Endodermal cell (in vitro differentiated cells): Measurements from ENCODE around the gene MYG1. TPM values are rescaled to one million over a fixed set of nuclear protein-coding genes. Genes with fewer than 3 reads are reported as not detected.
A peak's percentile ranks its signal among the peaks of the same experiment; 100 is the strongest.

Source experiments
- DNase-seq: peaks from one replicate; pipeline ENCODE4 v3.0.0-alpha.2; 2017
- H3K27ac ChIP-seq: 2 replicates; pipeline ENCODE4 v1.5.1; 2013; ENCODE audit warnings: mild to moderate bottlenecking, low read depth, low read length, moderate library complexity
- H3K27me3 ChIP-seq: 2 replicates; pipeline ENCODE4 v1.6.1; 2013; ENCODE audit warnings: mild to moderate bottlenecking, low read length, moderate library complexity; ENCODE audit not compliant: insufficient read depth, control insufficient read depth, poor library complexity, severe bottlenecking
- H3K36me3 ChIP-seq: 2 replicates; pipeline ENCODE4 v1.7.0; 2013; ENCODE audit warnings: mild to moderate bottlenecking, low read length, moderate library complexity; ENCODE audit not compliant: control insufficient read depth, insufficient read depth
- H3K4me1 ChIP-seq: one replicate; pipeline ENCODE4 v1.7.0; 2013; ENCODE audit warnings: low read length; ENCODE audit not compliant: control insufficient read depth, insufficient read depth
- H3K4me3 ChIP-seq: 2 replicates; pipeline ENCODE4 v1.5.1; 2013; ENCODE audit warnings: mild to moderate bottlenecking, low read length, moderate library complexity
- H3K9ac ChIP-seq: 2 replicates; pipeline ENCODE4 v1.6.1; 2013; ENCODE audit warnings: mild to moderate bottlenecking, low read length, moderate library complexity; ENCODE audit not compliant: poor library complexity, severe bottlenecking; ENCODE audit errors: extremely low read depth
- H3K9me3 ChIP-seq: 2 replicates; pipeline ENCODE4 v1.6.1; 2013; ENCODE audit warnings: mild to moderate bottlenecking, low read length, moderate library complexity; ENCODE audit not compliant: control insufficient read depth
- H3K27ac Mint-ChIP-seq: 2 replicates; pipeline ENCODE4 v1.8.0; 2020; ENCODE audit warnings: mixed read lengths
- H3K27me3 Mint-ChIP-seq: 2 replicates; pipeline ENCODE4 v1.8.0; 2021; ENCODE audit warnings: mild to moderate bottlenecking, mixed read lengths; ENCODE audit not compliant: insufficient read depth
- H3K36me3 Mint-ChIP-seq: 2 replicates; pipeline ENCODE4 v1.8.0; 2020; ENCODE audit warnings: low read depth, mixed read lengths
- H3K4me1 Mint-ChIP-seq: 2 replicates; pipeline ENCODE4 v1.8.0; 2020; ENCODE audit warnings: mixed read lengths
- H3K4me3 Mint-ChIP-seq: 2 replicates; pipeline ENCODE4 v1.8.0; 2020; ENCODE audit warnings: mild to moderate bottlenecking, moderate library complexity, mixed read lengths
- H3K9me3 Mint-ChIP-seq: 2 replicates; pipeline ENCODE4 v1.8.0; 2020; ENCODE audit warnings: mild to moderate bottlenecking, mixed read lengths
- WGBS, 2 experiments: methylation state at CpG; one replicate each; pipeline versions ENCODE4 v1.1.5 to v1.1.7; 2013; ENCODE audit warnings: missing lambda C conversion rate in 2 of 2, mixed read lengths in 1 of 2; ENCODE audit not compliant: insufficient coverage in 1 of 2, insufficient read length in 1 of 2; 5-methylcytosine and 5-hydroxymethylcytosine counted together
- total RNA-seq, 2 donors: library from RNA; stranded (reverse); fragmentation: NEBNext Ultra II Directional in 1 of 2; extraction: Animal tissue kit (Norgen Biotek cat#: 25700) in 1 of 2; gene quantifications; 2 replicates in 1 of 2; 3 replicates in 1 of 2; pipeline ENCODE4 v1.2.1, GENCODE V29; 2021
- TF ChIP-seq, protein P1 (sequence below): fragments of 200-600 bp; sonication (generic); conservative IDR thresholded peaks from 2 replicates; pipeline ENCODE4 v1.5.0; 2021; ENCODE audit warnings: antibody characterized with exemption, mild to moderate bottlenecking

Gene MYG1
- total RNA-seq, 2 donors from 2014 or later = 55.3 to 74.2 TPM

DNA sequence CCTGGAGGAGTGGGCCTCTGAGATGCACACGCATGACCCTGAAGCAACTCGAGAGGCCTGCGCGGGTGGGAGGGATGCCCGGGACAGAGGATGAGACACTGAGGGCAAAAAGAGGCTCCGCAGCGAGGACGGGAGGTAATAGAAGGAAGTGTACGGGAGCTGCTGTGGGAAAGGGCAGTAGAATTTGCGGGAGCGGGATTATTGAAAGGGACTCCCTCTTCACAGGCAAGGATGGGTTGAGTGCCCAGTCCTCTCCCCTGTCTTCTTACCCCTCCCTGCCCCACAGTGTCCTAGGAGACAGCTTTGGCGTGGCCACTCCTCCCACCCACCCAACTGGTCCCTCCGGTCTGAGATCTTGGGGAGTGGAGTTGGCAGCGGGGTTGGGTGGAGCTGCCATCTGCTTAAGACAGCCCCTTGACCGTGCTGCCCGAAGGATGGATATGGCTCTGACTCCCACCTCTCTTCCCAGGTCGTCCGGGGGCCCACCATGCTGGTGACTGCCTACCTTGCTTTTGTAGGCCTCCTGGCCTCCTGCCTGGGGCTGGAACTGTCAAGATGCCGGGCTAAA is 47.1 kb upstream of the MYG1 start:
- H3K9me3 ChIP-seq = no peaks in the 10 kb centered on the region
- H3K36me3 ChIP-seq = peaks cover 11% of the 10 kb centered on the region
- H3K4me1 ChIP-seq = peaks cover 3% of the 10 kb centered on the region
- Mint-ChIP-seq H3K4me3 (peak overlapping the region; percentile 87), H3K36me3 (peaks cover 11% of the 10 kb centered on the region), H3K27me3 (no peaks in the 10 kb centered on the region), H3K4me1 (peaks cover 14% of the 10 kb centered on the region), H3K27ac (peak overlapping the region; percentile 91), H3K9me3 (no peaks in the 10 kb centered on the region)
- no peaks in the 10 kb centered on the region for H3K27me3 ChIP-seq
- peak overlapping the region; percentile 63 for H3K9ac ChIP-seq
- TF ChIP-seq, protein P1, sequence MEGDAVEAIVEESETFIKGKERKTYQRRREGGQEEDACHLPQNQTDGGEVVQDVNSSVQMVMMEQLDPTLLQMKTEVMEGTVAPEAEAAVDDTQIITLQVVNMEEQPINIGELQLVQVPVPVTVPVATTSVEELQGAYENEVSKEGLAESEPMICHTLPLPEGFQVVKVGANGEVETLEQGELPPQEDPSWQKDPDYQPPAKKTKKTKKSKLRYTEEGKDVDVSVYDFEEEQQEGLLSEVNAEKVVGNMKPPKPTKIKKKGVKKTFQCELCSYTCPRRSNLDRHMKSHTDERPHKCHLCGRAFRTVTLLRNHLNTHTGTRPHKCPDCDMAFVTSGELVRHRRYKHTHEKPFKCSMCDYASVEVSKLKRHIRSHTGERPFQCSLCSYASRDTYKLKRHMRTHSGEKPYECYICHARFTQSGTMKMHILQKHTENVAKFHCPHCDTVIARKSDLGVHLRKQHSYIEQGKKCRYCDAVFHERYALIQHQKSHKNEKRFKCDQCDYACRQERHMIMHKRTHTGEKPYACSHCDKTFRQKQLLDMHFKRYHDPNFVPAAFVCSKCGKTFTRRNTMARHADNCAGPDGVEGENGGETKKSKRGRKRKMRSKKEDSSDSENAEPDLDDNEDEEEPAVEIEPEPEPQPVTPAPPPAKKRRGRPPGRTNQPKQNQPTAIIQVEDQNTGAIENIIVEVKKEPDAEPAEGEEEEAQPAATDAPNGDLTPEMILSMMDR = no peak
- DNase-seq = no peak
- H3K27ac ChIP-seq = peak overlapping the region; percentile 55
- peak overlapping the region; percentile 86 for H3K4me3 ChIP-seq
- 15 to 22% methylated on average over 13 to 19 of the region's 19 CpGs for WGBS, 2 experiments

DNA sequence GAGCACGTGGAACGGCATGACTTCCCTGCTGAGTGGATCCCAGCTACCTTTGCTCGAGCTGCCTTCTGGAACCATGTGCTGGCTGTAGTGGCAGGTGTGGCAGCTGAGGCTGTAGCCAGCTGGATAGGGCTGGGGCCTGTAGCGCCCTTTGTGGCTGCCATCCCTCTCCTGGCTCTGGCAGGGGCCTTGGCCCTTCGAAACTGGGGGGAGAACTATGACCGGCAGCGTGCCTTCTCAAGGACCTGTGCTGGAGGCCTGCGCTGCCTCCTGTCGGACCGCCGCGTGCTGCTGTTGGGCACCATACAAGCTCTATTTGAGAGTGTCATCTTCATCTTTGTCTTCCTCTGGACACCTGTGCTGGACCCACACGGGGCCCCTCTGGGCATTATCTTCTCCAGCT is 46.2 kb upstream of the MYG1 start:
- H3K27ac Mint-ChIP-seq = no peak overlapping the region
- H3K4me3 ChIP-seq = peak overlapping the region; percentile 86
- H3K4me1 ChIP-seq = peaks cover 3% of the 10 kb centered on the region
- peak overlapping the region; percentile 87 for H3K4me3 Mint-ChIP-seq
- H3K27me3 Mint-ChIP-seq = no peaks in the 10 kb centered on the region
- H3K27me3 ChIP-seq = no peaks in the 10 kb centered on the region
- no peaks in the 10 kb centered on the region for H3K9me3 ChIP-seq
- DNase-seq = peak; percentile 51
- peaks cover 14% of the 10 kb centered on the region for H3K4me1 Mint-ChIP-seq
- H3K36me3 Mint-ChIP-seq = peaks cover 11% of the 10 kb centered on the region
- TF ChIP-seq, protein P1 = no peak
- H3K36me3 ChIP-seq = peaks cover 11% of the 10 kb centered on the region
- H3K9me3 Mint-ChIP-seq = no peaks in the 10 kb centered on the region
- no peak overlapping the region for H3K9ac ChIP-seq
- 94 to 99% methylated on average over 12 to 13 of the region's 13 CpGs for WGBS, 2 experiments
- no peak overlapping the region for H3K27ac ChIP-seq

DNA sequence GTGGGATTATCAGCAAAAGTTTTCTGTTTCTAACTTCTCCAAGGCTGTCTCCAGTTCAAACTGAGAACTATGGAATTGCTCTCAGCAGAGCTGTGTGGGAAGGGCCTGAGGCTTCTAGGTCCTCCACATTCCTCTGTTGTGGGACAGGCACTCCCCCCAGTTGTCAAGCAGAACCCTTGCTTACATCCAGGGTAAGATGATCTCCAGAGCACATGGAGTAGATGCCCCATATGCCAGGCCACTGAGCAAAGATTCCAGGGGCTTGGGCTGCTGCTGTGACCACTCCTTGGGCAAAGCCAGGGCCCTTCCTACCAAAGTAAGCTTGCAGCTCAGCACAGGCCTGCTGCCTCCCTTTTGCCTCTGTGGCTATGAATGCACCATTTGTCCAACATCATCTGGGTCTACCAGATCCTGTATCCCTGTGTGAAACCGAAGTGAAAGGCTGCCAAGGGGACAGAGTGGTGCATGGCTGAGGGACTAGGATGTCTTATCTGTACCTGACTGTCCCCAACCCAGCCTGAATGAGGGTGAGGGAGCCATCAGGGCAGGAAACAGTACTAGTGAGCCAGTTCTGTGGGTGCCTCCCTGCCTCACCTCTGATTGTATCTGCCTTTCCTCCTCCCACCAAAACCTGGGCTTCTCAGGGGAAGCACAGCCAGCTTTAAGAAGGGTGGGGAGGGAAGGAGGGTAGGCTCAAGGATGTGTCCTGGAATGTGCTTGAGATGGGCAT is 44.5 kb upstream of the MYG1 start:
- TF ChIP-seq, protein P1 = no peak
- Mint-ChIP-seq H3K27me3 (no peaks in the 10 kb centered on the region), H3K27ac (no peak overlapping the region), H3K36me3 (peaks cover 11% of the 10 kb centered on the region), H3K4me1 (peaks cover 14% of the 10 kb centered on the region), H3K9me3 (no peaks in the 10 kb centered on the region), H3K4me3 (no peak overlapping the region)
- H3K27ac ChIP-seq = no peak overlapping the region
- 60 to 97% methylated on average over 1 of the region's 1 CpG for WGBS, 2 experiments
- H3K9me3 ChIP-seq = no peaks in the 10 kb centered on the region
- H3K27me3 ChIP-seq = no peaks in the 10 kb centered on the region
- no peak overlapping the region for H3K9ac ChIP-seq
- H3K4me1 ChIP-seq = peaks cover 3% of the 10 kb centered on the region
- no peak overlapping the region for H3K4me3 ChIP-seq
- peaks cover 11% of the 10 kb centered on the region for H3K36me3 ChIP-seq
- no peak for DNase-seq
